Measurements from ENCODE around the gene MPG. TPM values are rescaled to one million over a fixed set of nuclear protein-coding genes. Genes with fewer than 3 reads are reported as not detected.
"Not testable (repeated sequence)": the region's sequence is repeated elsewhere in the genome, so short reads cannot be mapped to it uniquely, and the experiment has no call there.

MPG gene
- total RNA-seq, 2 donors from 2014 or later = 31.5 to 36.4 TPM

- DNase-seq (peak in 1 of 2 donors; percentile 7), ATAC-seq (no peak)
- intact Hi-C loops (cut with DNase I, micrococcal nuclease) = no loop called here
These were observed 32.6 kb upstream of the MPG start for GRCh38 chr16:45454-45853.

- intact Hi-C loops (cut with DNase I, micrococcal nuclease); DNase-seq; ATAC-seq: not testable (repeated sequence)
These were observed 31.5 kb upstream of the MPG start for GRCh38 chr16:46510-46909.

GRCh38 chr16:47234-47633, 30.8 kb upstream of the MPG start:
- ATAC-seq = no peak
- intact Hi-C loops (cut with DNase I, micrococcal nuclease) = no loop called here
- peak in 1 of 2 donors; percentile 17 for DNase-seq

DNA sequence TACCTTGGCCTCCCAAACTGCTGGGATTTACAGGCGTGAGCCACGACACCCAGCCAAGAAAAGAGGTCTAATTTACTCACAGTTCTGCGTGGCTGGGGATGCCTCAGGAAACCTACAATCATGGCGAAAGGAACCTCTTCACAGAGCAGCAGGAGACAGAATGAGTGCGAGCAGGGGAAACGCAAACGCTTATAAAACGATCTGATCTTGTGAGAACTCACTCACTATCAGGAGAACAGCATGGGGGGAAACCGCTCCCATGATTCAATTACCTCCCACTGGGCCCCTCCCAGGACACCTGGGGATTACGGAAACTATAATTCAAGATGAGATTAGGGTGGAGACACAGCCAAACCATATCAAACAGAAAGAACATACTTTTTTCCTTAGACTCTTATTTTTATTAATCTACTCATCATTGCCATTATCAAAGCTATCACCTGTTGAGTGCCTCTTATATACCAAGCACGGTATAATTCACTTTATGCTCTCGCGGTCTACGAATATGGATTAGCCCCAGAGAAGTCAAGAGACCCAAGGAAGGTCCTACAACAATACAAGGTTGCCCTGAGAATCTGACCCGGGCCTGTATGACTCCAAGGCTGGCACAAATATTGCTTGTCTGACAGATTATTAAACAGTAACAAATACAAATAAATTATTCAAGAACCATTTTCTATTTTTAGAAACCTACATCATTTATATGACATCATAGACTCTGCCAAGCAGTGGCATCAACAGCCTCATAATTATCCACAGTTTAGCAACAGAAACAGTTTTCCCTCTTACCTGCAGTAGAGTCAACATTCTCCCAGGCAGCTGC, 27.0 kb upstream of the MPG start:
- intact Hi-C loops (cut with DNase I, micrococcal nuclease) = no loop called here
- DNase-seq (peak in 1 of 2 donors; percentile 12), ATAC-seq (no peak)

- intact Hi-C loops (cut with DNase I, micrococcal nuclease) = no loop called here
- DNase-seq (peak; percentile 99), ATAC-seq (peak; percentile 93)
These were observed 24.4 kb upstream of the MPG start, which contains the start of the genes POLR3K and SNRNP25 for GRCh38 chr16:53346-54236. Gene POLR3K, minus strand, starts transcription at chr16:53608. Its CDS starts 22 bp downstream, at chr16:53586. Gene SNRNP25, plus strand, starts transcription at chr16:53828. Its CDS starts 189 bp downstream, at chr16:54017.

GRCh38 chr16:54237-54581, 23.8 kb upstream of the MPG start:
- DNase-seq (no peak), ATAC-seq (no peak)
- intact Hi-C loops (cut with DNase I, micrococcal nuclease) = no loop called here

GRCh38 chr16:55571-56136, 22.4 kb upstream of the MPG start:
- ATAC-seq (no peak), DNase-seq (no peak)
- intact Hi-C loops (cut with DNase I, micrococcal nuclease) = no loop called here

- intact Hi-C loops (cut with DNase I, micrococcal nuclease) = no loop called here
- no peak for DNase-seq
- ATAC-seq = no peak
These were observed 21.6 kb upstream of the MPG start for GRCh38 chr16:56231-56927.

DNA sequence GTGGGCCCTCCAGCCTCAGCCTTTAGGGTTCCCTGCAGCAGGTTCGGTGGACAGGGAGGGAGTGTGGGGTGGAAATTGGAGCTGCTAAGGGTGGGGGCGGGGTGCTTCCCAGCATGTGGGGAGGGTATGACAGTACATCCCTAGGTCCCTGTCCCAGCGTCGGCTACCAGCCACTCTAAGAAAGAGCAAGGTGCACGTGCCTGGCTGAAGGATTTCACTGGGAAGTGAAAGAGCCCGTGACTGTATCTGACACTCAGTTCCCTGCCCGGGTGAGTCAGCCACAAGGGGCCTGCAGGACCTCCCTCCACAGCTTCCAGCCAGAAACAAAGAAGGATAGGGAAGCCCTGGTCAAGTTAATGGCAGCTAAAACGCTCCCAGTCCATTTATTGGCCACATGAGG, 20.3 kb upstream of the MPG start:
- intact Hi-C loops (cut with DNase I, micrococcal nuclease) = no loop called here
- no peak for DNase-seq
- ATAC-seq = no peak

DNA sequence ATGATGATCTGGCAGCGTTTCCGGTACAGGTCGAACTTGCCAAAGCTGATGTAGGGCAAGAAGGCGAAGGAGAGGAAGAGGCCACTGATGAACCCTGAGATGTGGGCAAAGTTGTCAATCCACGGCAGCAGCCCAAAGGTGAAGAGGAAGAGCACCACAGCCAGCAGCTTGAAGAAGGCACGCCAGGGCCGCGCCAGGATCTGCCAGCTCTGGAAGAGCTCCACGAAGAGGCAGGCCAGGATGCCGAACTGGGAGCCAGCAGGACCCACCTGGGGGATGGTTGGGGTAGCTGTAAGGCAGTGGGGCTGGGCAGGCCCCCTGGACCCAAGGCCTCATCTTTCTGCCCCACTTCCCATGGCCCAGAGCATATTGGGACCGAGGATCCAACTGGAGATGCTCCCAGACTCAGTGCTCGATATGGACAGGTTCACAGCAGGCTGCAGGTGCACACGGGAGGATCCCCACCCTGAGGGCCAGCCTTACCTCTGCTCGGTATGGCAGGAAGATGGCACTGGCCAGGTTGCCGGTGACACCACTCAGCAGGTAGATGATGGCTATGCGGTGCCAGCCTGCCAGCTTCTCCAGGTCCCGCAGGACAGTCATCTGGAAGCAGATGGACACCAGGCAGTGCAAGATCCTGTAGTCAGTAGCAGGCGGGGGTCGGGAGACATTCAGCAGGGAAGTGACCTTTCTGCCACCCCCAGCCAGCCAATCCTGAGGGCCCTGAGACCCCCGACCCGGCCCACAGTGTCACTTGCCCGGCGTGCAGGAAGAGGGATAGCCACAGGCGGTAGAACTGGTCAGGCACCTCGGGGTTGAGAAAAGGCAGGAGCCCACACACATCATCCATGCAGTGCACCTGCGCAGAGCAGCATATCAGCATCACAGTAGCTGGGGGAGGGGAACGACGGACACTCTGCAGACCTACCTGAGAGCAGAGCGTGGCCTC, 19.3 kb upstream of the MPG start:
- intact Hi-C loops (cut with DNase I, micrococcal nuclease) = no loop called here
- DNase-seq = no peak
- ATAC-seq = no peak

- DNase-seq (no peak), ATAC-seq (no peak)
- intact Hi-C loops (cut with DNase I, micrococcal nuclease) = no loop called here
These were observed 18.5 kb upstream of the MPG start for GRCh38 chr16:59440-60059.

- DNase-seq (no peak), ATAC-seq (no peak)
- intact Hi-C loops (cut with DNase I, micrococcal nuclease) = no loop called here
These were observed 17.9 kb upstream of the MPG start for GRCh38 chr16:60166-60565.

DNA sequence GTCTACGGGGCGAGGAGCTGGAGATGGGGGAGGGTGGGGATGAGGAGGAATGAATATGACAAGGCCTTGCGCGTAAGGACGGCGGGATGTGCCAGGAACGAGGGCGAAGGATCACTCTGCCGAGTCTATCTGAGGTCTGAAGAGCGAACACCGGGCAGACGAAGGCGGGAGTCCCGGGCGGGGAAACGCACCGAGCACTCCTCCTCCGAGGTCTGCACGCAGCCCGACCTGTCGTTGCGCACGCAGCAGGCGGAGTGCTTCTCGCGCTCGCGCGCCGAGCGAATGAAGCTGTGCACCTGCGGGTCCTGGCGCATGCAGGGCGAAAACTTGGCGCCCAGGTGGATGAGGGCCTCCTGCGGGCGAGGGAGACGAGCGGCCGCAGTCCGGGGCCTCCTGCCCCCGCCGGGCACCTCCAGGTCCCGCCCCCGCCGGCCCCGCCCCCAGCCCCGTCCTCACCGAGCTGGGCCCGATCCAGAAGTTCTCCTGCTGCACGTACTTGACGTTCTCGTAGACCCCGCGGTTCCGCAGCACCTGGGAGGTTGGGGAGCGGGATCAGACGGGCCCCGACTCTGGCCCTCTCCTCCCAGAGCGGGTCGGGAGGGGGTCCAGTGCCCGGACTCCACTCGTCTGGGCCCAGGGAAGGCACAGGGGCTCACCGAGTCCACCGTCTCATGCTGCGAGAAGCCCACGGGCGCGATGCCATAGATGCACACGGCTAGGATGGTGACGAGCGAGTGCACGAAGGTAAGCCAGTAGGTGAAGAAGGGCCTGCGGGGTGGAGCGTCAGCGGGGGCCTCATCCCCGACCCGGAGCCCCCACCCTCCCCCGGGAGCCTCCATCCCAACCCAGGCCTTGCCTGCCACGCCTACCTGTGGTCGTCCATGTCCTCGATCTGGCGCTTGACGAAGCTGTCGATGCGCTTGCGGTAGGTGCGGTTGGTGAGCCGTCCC, 16.8 kb upstream of the MPG start:
- ATAC-seq = no peak
- DNase-seq = no peak
- intact Hi-C loops (cut with DNase I, micrococcal nuclease) = no loop called here

DNA sequence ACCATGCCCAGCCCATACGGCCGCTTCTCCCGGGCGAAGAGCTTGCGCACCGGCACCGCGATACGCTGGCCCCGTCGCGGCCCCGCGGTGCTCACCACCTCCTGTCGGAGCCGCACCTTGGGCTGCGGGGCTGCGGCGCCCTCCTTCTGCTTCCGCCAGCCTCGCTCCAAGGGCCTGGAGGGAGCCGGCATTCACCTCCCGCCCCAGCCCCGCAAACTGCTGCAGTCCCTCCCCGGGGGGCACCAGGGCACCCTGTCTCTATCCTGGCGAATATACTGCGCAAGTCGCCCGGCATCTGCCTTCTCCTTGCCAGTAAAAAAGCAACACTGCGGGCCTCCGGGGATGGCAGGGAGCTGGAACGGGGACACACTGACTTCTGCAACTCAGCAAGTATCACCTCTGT, 16.1 kb upstream of the MPG start:
- intact Hi-C loops (cut with DNase I, micrococcal nuclease) = no loop called here
- DNase-seq (peak in 1 of 2 donors; percentile 1), ATAC-seq (no peak)

DNA sequence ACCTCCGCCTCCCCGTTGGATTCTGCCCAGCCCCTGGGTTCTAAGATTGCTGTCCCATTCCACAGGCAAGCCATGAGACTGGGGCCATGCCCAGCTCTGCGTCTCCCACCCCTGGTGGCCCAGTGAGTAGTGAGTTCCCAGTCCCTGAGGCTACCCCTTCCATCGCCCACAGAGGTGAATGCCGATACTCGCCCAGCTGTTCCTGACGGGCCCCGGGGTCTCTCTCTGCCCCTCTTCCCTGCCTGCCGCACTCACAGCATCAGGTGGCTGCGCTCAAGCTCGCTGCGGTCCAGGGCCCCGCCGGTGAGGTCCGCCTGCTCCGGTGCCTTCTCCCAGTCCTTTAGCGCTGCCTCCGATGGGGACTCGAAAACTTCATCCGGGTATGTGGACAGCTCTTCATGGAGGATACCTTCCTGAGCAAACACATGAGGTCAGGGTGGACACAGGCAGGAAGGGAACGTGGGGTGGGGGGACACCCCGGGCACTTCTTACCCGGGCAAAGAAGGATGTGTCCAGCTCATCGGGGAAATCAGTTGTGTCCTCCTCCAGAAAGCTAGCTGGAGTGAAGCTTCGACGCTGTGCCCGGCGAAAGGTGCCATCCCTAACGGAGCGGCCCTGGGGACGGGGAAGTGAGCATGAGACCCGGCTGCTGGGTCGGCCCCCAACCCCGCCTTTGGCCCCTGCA, 15.6 kb upstream of the MPG start:
- no peak for DNase-seq
- ATAC-seq = no peak

DNA sequence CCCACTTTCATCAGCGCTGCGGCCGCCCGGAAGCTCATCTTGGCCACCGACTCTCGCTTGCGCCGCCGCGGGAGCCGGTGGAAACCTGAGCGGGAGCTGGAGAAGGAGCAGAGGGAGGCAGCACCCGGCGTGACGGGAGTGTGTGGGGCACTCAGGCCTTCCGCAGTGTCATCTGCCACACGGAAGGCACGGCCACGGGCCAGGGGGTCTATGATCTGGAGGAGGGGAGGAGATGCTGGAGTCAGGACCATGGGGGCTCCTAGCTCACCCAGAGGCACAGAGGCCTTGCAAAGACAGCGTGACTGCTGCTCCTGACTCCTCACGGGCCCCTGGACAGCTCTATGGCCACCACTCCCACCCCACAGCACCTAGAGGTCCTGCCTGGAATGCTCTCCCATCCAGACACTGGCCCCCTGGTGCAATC, 15.0 kb upstream of the MPG start:
- no peak for ATAC-seq
- DNase-seq = no peak
- intact Hi-C loops (cut with DNase I, micrococcal nuclease) = no loop called here

More for the DNA sequence above, 15.6 kb upstream of the MPG start:
- intact Hi-C loops (cut with DNase I, micrococcal nuclease) = no loop called here
